Lower leg skin (tissue), 3 donors: ENCODE data around the gene KRT72.

Source experiments
- POLR2A ChIP-seq, 2 donors: fragments of 450-650 bp; IDR thresholded peaks; one replicate each; pipeline ENCODE4 v1.6.1; 2016 to 2017; ENCODE audit warnings: antibody characterized with exemption in 2 of 2, mild to moderate bottlenecking in 1 of 2, moderate library complexity in 1 of 2
- TF ChIP-seq, protein P1 (sequence below), 3 donors: fragments of 450-650 bp; IDR thresholded peaks; one replicate each; pipeline ENCODE4 v1.5.1; 2016; ENCODE audit warnings: antibody characterized with exemption in 3 of 3, mild to moderate bottlenecking in 3 of 3, moderate library complexity in 2 of 3

- TF ChIP-seq, protein P1, sequence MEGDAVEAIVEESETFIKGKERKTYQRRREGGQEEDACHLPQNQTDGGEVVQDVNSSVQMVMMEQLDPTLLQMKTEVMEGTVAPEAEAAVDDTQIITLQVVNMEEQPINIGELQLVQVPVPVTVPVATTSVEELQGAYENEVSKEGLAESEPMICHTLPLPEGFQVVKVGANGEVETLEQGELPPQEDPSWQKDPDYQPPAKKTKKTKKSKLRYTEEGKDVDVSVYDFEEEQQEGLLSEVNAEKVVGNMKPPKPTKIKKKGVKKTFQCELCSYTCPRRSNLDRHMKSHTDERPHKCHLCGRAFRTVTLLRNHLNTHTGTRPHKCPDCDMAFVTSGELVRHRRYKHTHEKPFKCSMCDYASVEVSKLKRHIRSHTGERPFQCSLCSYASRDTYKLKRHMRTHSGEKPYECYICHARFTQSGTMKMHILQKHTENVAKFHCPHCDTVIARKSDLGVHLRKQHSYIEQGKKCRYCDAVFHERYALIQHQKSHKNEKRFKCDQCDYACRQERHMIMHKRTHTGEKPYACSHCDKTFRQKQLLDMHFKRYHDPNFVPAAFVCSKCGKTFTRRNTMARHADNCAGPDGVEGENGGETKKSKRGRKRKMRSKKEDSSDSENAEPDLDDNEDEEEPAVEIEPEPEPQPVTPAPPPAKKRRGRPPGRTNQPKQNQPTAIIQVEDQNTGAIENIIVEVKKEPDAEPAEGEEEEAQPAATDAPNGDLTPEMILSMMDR (IDR thresholded peaks at IDR 0.05), result no peak
- no peak for TF ChIP-seq POLR2A (IDR thresholded peaks at IDR 0.05)
Measured at GRCh38 chr12:52601671-52602070, 408 bp upstream of the KRT72 start.
